HepG2 (cell line): ENCODE results near the gene BMF. TPM values are rescaled to one million over a fixed set of nuclear protein-coding genes. Genes with fewer than 3 reads are reported as not detected.

Experiments used
- AHDC1 ChIP-seq: sonication (generic); formaldehyde crosslinking; IDR thresholded peaks from 2 replicates; pipeline ENCODE4 v1.5.1; 2020; ENCODE audit warnings: mild to moderate bottlenecking, missing genetic modification reagents, borderline replicate concordance
- BCL6 ChIP-seq: IDR thresholded peaks from 2 replicates; pipeline ENCODE4 v1.6.1; 2016; ENCODE audit warnings: missing genetic modification reagents, missing compliant biosample characterization
- BCLAF1 ChIP-seq: fragments of 450-650 bp; IDR thresholded peaks from 2 replicates; pipeline ENCODE4 v1.6.1; 2017; ENCODE audit warnings: mild to moderate bottlenecking
- BORCS8-MEF2B ChIP-seq: sonication (generic); formaldehyde crosslinking; IDR thresholded peaks from 2 replicates; pipeline ENCODE4 v1.8.0; 2022; ENCODE audit warnings: mild to moderate bottlenecking, missing genetic modification reagents
- GABPB1 ChIP-seq: IDR thresholded peaks from 2 replicates; pipeline ENCODE4 v1.6.1; 2016; ENCODE audit warnings: mild to moderate bottlenecking, missing genetic modification reagents, moderate library complexity, missing compliant biosample characterization
- NFYC ChIP-seq: IDR thresholded peaks from 2 replicates; pipeline ENCODE4 v1.6.1; 2016; ENCODE audit warnings: missing genetic modification reagents, missing compliant biosample characterization
- RBM22 ChIP-seq: fragments of 200-400 bp; formaldehyde crosslinking; optimal IDR thresholded peaks from 2 replicates; pipeline ENCODE3; 2017; ENCODE audit warnings: mild to moderate bottlenecking, low read length, moderate library complexity
- STAG1 ChIP-seq: sonication (generic); formaldehyde crosslinking; IDR thresholded peaks from 2 replicates; pipeline ENCODE4 v1.4.0; 2020; ENCODE audit warnings: missing genetic modification reagents
- TRIM22 ChIP-seq: fragments of 450-650 bp; IDR thresholded peaks from 2 replicates; pipeline ENCODE4 v1.6.1; 2017
- USF2 ChIP-seq, 2 experiments: sonication (generic) in 1 of 2; formaldehyde crosslinking in 1 of 2; IDR thresholded peaks; 2 replicates each; pipeline versions ENCODE4 v1.5.1 to v1.6.1; 2011 to 2020; ENCODE audit warnings: borderline replicate concordance in 1 of 2, low read depth in 1 of 2, low read length in 1 of 2, mild to moderate bottlenecking in 1 of 2, missing genetic modification reagents in 1 of 2, moderate library complexity in 1 of 2
- ZNF292 ChIP-seq: sonication (generic); formaldehyde crosslinking; IDR thresholded peaks from 2 replicates; pipeline ENCODE4 v1.8.1; 2022; ENCODE audit warnings: mild to moderate bottlenecking, low read depth, missing genetic modification reagents, borderline replicate concordance
- ZNF33B ChIP-seq: sonication (generic); formaldehyde crosslinking; IDR thresholded peaks from 2 replicates; pipeline ENCODE4 v1.5.1; 2020; ENCODE audit warnings: mild to moderate bottlenecking, missing genetic modification reagents
- ZNF430 ChIP-seq: sonication (generic); formaldehyde crosslinking; IDR thresholded peaks from 2 replicates; pipeline ENCODE4 v1.9.0; 2021; ENCODE audit warnings: mild to moderate bottlenecking, missing genetic modification reagents
- ZNF451 ChIP-seq: sonication (generic); formaldehyde crosslinking; IDR thresholded peaks from 2 replicates; pipeline ENCODE4 v1.5.0; 2020; ENCODE audit warnings: mild to moderate bottlenecking, missing genetic modification reagents
- ZNF549 ChIP-seq: sonication (generic); formaldehyde crosslinking; IDR thresholded peaks from 2 replicates; pipeline ENCODE4 v1.5.0; 2020; ENCODE audit warnings: missing genetic modification reagents
- ZNF7 ChIP-seq: IDR thresholded peaks from 2 replicates; pipeline ENCODE4 v1.6.1; 2016; ENCODE audit warnings: missing biosample characterization, missing genetic modification reagents
- ZNF724P ChIP-seq: sonication (generic); formaldehyde crosslinking; IDR thresholded peaks from 2 replicates; pipeline ENCODE4 v1.8.0; 2022; ENCODE audit warnings: missing genetic modification reagents, borderline replicate concordance
- ZNF775 ChIP-seq: sonication (generic); formaldehyde crosslinking; IDR thresholded peaks from 2 replicates; pipeline ENCODE4 v1.4.0; 2020; ENCODE audit warnings: missing genetic modification reagents, mild to moderate bottlenecking, moderate library complexity, borderline replicate concordance
- polyA plus RNA-seq, 8 experiments: library from polyadenylated mRNA; depleted of rRNA in 3 of 8; stranded (reverse) in 7 of 8; unstranded in 1 of 8; fragments of >200 nt; fragmentation: Illumina TruSeq in 4 of 8; extraction: Trizol in 4 of 8; gene quantifications; 2 replicates each; pipeline versions ENCODE4 v1.2.1 to v1.2.3, GENCODE V29; 2011 to 2016; ENCODE audit warnings: low read depth in 4 of 8, missing spikeins in 1 of 8, mixed read lengths in 1 of 8; ENCODE audit not compliant: insufficient read depth in 1 of 8
- total RNA-seq, 5 experiments: library from RNA; depleted of rRNA; stranded (reverse); fragments of >200 nt; fragmentation: Illumina TruSeq; extraction: Trizol; gene quantifications; 2 replicates each; pipeline ENCODE4 v1.2.3, GENCODE V29; 2016; ENCODE audit warnings: low read depth in 1 of 5

BMF gene
- total and polyA plus RNA-seq, 2 of the 13 experiments (the other 11 are each of a cell fraction or from before 2014, with no cell fraction given): 8.7 to 15.9 TPM

- TF ChIP-seq ZNF292 (CRISPR knock-in tag) (peak; percentile 99), ZNF7 (CRISPR knock-in tag) (no peak), BORCS8-MEF2B (no peak), AHDC1 (peak; percentile 63; the same call in 1 of the 2 replicates), STAG1 (peak; percentile 29), NFYC (CRISPR knock-in tag) (peak; percentile 32; the same call in 1 of the 2 replicates), ZNF549 (no peak), ZNF430 (CRISPR knock-in tag) (no peak), ZNF775 (CRISPR knock-in tag) (0 out of 2 replicates have a peak, but pooled peaks have one; percentile 25), ZNF33B (CRISPR knock-in tag) (no peak), USF2 (IDR thresholded peaks at IDR 0.05; ENCODE audit: low read depth, low read length) (peak; percentile 37; the same call in 1 of the 2 replicates), USF2 (CRISPR knock-in tag; IDR thresholded peaks at IDR 0.05; ENCODE audit: borderline replicate concordance) (peak; percentile 60; the same call in 1 of the 2 replicates), BCL6 (peak; percentile 74), TRIM22 (no peak), BCLAF1 (no peak), ZNF724P (CRISPR knock-in tag) (no peak), ZNF451 (CRISPR knock-in tag) (no peak), GABPB1 (CRISPR knock-in tag) (no peak; the same call in 1 of the 2 replicates), RBM22 (no peak)
Measured at GRCh38 chr15:40081691-40082194, 26.9 kb downstream of the BMF start (continued).
